Cardiac muscle cell (in vitro differentiated cells and primary cell): ENCODE results near the gene SLC37A1. TPM values are rescaled to one million over a fixed set of nuclear protein-coding genes. Genes with fewer than 3 reads are reported as not detected.

Source experiments
- DNase-seq, 2 donors: peaks; one replicate each; pipeline versions ENCODE4 v3.0.0 to v3.0.0-alpha.2; 2010 to 2017; ENCODE audit warnings: low read depth in 1 of 2, low spot score in 1 of 2
- H3K27ac ChIP-seq: fragments of 200-600 bp; sonication (generic); 2 replicates; pipeline ENCODE4 v1.5.1; 2016
- H3K27me3 ChIP-seq: fragments of 200-600 bp; sonication (generic); 2 replicates; pipeline ENCODE4 v1.6.0; 2016; ENCODE audit warnings: control low read depth
- H3K36me3 ChIP-seq: fragments of 200-600 bp; sonication (generic); 2 replicates; pipeline ENCODE4 v1.5.1; 2016; ENCODE audit warnings: control low read depth
- H3K4me1 ChIP-seq: fragments of 200-600 bp; sonication (generic); 2 replicates; pipeline ENCODE4 v1.8.1; 2017; ENCODE audit warnings: low read depth, mild to moderate bottlenecking, mixed run types
- H3K4me3 ChIP-seq: fragments of 200-600 bp; sonication (generic); 2 replicates; pipeline ENCODE4 v1.5.1; 2016; ENCODE audit warnings: mild to moderate bottlenecking
- H3K9me3 ChIP-seq: fragments of 200-600 bp; sonication (generic); 2 replicates; pipeline ENCODE4 v1.5.1; 2017; ENCODE audit warnings: low read depth, mild to moderate bottlenecking, control low read depth
- polyA plus RNA-seq: library from polyadenylated mRNA; unstranded; fragments of >200 nt; fragmentation: Nextera tagmentation; extraction: Ambion mirVana; gene quantifications from 2 replicates; pipeline ENCODE4 v1.2.1, GENCODE V29; 2016
- total RNA-seq: library from RNA; depleted of rRNA; stranded (reverse); fragments of >200 nt; gene quantifications from 2 replicates; pipeline ENCODE4 v1.2.3, GENCODE V29; 2016
- TF ChIP-seq, protein P1 (sequence below): IDR thresholded peaks from 2 replicates; pipeline ENCODE4 v1.5.1; 2012; ENCODE audit warnings: low read depth, mild to moderate bottlenecking, low read length

SLC37A1 gene
- total and polyA plus RNA-seq, 2 experiments from 2014 or later = 3.5 to 8.4 TPM

DNA sequence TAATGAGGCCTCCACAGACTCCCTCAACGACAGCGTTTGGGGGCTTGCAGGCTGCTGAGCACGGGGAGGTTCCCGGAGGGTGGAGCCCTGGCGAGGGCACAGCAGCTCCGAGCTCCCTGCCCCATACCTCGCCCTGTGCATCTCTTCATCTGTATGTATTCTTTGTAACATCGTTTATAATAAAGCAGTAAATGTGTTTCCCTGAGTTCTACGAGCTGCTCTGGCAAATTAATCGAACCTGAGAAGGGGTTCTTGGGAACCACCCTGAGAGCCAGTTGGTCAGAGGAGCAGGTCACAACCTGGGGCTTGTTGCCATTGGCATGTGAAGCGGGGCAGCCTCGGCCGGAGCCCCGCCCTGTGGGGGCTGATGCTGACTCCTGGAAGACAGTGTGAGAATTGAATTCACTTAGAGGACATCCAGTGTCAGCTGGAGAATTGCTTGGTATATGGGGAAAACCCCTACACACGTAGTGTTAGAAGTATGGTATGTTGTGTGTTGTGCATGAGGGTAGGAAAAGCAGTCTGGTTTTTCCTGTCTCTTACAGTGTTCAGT, 11.5 kb downstream of the SLC37A1 start:
- no peaks in the 10 kb centered on the region for H3K27me3 ChIP-seq
- no peaks in the 10 kb centered on the region for H3K36me3 ChIP-seq
- peaks cover 20% of the 10 kb centered on the region for H3K4me1 ChIP-seq
- no peak overlapping the region for H3K27ac ChIP-seq
- TF ChIP-seq, protein P1, sequence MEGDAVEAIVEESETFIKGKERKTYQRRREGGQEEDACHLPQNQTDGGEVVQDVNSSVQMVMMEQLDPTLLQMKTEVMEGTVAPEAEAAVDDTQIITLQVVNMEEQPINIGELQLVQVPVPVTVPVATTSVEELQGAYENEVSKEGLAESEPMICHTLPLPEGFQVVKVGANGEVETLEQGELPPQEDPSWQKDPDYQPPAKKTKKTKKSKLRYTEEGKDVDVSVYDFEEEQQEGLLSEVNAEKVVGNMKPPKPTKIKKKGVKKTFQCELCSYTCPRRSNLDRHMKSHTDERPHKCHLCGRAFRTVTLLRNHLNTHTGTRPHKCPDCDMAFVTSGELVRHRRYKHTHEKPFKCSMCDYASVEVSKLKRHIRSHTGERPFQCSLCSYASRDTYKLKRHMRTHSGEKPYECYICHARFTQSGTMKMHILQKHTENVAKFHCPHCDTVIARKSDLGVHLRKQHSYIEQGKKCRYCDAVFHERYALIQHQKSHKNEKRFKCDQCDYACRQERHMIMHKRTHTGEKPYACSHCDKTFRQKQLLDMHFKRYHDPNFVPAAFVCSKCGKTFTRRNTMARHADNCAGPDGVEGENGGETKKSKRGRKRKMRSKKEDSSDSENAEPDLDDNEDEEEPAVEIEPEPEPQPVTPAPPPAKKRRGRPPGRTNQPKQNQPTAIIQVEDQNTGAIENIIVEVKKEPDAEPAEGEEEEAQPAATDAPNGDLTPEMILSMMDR = no peak
- DNase-seq = no peak
- no peaks in the 10 kb centered on the region for H3K9me3 ChIP-seq
- H3K4me3 ChIP-seq = no peak overlapping the region

DNA sequence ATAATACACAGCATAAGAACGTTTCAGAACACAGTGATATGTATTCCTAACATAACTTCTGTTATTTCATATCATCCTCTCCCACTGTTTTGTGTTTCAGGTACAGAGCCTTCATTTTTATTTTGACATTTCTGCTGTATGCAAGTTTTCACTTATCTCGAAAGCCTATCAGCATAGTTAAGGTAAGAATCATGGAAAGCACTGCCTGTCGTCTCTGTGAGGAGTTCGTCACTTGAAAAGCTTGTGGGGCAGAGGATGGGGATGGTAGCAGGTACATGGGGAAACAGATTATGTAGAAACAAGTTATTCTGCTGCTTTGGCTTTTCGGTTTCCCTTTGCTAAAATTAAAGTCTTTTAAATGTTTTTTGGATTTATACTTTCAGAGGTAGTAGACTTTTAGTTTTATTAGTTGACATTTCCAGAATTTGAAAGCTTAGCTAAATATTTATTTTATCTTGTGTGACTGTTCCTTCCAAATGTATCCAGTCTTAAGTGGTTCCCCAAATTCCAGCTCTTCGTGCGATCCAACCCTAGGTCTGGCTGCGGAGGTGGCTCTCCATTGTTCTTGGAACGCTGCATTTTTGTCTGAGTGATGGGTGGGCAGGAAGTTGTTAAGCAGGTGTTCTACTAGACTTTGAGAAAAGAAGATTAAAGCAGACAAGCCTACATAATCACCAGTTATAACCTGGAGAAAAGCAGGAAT, 12.2 kb downstream of the SLC37A1 start:
- TF ChIP-seq, protein P1 = no peak
- no peak for DNase-seq
- Histone ChIP-seq H3K36me3 (no peaks in the 10 kb centered on the region), H3K9me3 (no peaks in the 10 kb centered on the region), H3K27ac (no peak overlapping the region), H3K27me3 (no peaks in the 10 kb centered on the region), H3K4me3 (no peak overlapping the region), H3K4me1 (peaks cover 20% of the 10 kb centered on the region)

DNA sequence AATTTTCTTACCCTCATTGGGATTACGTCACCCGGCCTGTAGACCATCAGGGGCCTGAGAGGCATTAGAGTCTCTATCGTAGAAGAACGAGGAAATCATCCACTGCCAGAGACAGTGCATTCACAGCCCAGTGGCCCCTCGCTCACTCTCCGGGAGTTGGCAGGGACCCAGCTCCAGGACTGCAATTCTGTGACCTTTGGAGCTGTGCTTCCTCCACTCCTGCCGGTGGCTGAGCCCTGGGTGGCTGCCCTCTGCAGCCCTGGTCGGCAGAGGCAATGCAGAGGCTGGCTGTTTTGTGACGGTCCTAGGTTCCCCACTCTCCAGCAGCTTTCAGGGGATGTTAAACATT, 12.7 kb downstream of the SLC37A1 start:
- Histone ChIP-seq H3K27ac (no peak overlapping the region), H3K4me1 (peaks cover 20% of the 10 kb centered on the region)
- TF ChIP-seq, protein P1 = no peak

DNA sequence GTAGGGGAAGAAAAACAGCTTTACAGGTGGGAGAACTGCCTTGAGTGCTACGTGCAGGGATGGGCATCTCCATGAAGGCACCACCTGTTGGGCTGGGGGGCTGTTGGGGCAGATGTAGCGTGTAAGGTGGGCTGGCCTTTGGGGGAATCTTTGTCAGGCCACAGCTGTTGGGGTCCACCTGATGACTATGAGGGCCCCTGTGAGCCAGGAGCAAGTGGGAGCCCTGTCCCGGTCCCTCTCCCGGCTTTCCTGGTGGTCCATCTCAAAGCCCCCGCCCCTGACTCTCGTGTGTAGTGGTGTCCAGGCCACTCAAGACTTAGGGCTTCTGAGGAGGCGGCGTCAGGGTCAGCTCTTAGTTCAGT, 13.5 kb downstream of the SLC37A1 start:
- TF ChIP-seq, protein P1 = no peak
- Histone ChIP-seq H3K4me1 (peaks cover 20% of the 10 kb centered on the region), H3K4me3 (no peak overlapping the region), H3K36me3 (no peaks in the 10 kb centered on the region), H3K27me3 (no peaks in the 10 kb centered on the region), H3K9me3 (no peaks in the 10 kb centered on the region), H3K27ac (no peak overlapping the region)
- DNase-seq = no peak

More for the DNA sequence above, 12.7 kb downstream of the SLC37A1 start:
- Histone ChIP-seq H3K36me3 (no peaks in the 10 kb centered on the region), H3K9me3 (no peaks in the 10 kb centered on the region), H3K4me3 (no peak overlapping the region), H3K27me3 (no peaks in the 10 kb centered on the region)
- peak in 1 of 2 donors; percentile 56 for DNase-seq

DNA sequence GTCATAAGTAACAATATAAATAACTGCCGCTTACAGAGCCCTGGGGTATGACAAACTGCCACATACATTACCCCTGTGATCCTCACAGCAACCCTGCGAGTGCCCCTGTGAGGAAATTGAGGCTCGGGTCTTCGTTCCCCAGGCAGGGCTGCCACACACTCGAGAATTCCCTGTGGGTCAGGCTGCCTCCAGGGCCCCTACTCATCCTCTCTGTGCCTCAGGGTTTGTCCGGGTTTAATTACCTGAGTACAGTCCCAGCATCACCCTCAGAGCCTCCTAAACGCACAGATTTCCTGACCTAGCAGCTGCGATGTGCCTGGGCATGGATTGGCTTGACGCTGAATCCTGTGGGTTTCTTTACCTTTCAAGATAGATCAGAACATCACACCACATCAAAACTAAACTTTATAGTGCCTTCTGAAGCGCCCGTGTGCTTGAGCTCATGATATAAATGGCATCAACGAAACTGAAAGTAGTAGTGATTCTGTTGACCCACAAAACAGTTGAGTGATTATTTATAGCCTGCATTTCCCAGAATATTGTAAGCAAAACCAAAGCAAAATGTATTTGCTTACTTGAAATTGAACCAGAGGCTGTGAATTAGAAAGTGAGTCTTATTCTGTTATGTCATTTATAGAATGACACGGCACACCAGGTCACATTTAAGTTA, 14.0 kb downstream of the SLC37A1 start:
- peaks cover 20% of the 10 kb centered on the region for H3K4me1 ChIP-seq
- H3K9me3 ChIP-seq = no peaks in the 10 kb centered on the region
- H3K27me3 ChIP-seq = no peaks in the 10 kb centered on the region
- DNase-seq = no peak
- TF ChIP-seq, protein P1 = no peak
- H3K36me3 ChIP-seq = no peaks in the 10 kb centered on the region
- H3K4me3 ChIP-seq = no peak overlapping the region
- no peak overlapping the region for H3K27ac ChIP-seq
